Osteoblast (primary cell): ENCODE results near the gene IARS1. TPM values are rescaled to one million over a fixed set of nuclear protein-coding genes. Genes with fewer than 3 reads are reported as not detected.
A peak's percentile ranks its signal among the peaks of the same experiment; 100 is the strongest.

Experiments used
- DNase-seq: peaks from one replicate; pipeline ENCODE4 v3.0.0; 2011; ENCODE audit warnings: low spot score, mixed read lengths; ENCODE audit not compliant: insufficient read length; ENCODE audit errors: missing footprints
- H2AFZ ChIP-seq: 2 replicates; pipeline ENCODE4 v1.6.0; 2011; ENCODE audit warnings: mild to moderate bottlenecking, low read length
- H3K27ac ChIP-seq: 2 replicates; pipeline ENCODE4 v1.5.1; 2011; ENCODE audit warnings: mild to moderate bottlenecking, low read depth, low read length, moderate library complexity
- H3K27me3 ChIP-seq: 2 replicates; pipeline ENCODE4 v1.6.0; 2012; ENCODE audit warnings: mild to moderate bottlenecking, control low read depth, inconsistent platforms, low read length, moderate library complexity; ENCODE audit not compliant: insufficient read depth
- H3K36me3 ChIP-seq: 2 replicates; pipeline ENCODE4 v1.5.1; 2011; ENCODE audit warnings: mild to moderate bottlenecking, low read length, control low read depth, moderate library complexity; ENCODE audit not compliant: insufficient read depth
- H3K4me1 ChIP-seq: 2 replicates; pipeline ENCODE4 v1.5.1; 2011; ENCODE audit warnings: mild to moderate bottlenecking, low read length, control low read depth, moderate library complexity; ENCODE audit not compliant: insufficient read depth
- H3K4me2 ChIP-seq: 2 replicates; pipeline ENCODE4 v1.6.0; 2011; ENCODE audit warnings: mild to moderate bottlenecking, low read length; ENCODE audit not compliant: insufficient read depth
- H3K4me3 ChIP-seq: fragments of 200-600 bp; sonication (generic); 3 replicates; pipeline ENCODE4 v1.5.1; 2012; ENCODE audit warnings: mild to moderate bottlenecking, low read length, inconsistent platforms; ENCODE audit not compliant: insufficient read depth
- H3K79me2 ChIP-seq: 2 replicates; pipeline ENCODE4 v1.6.0; 2012; ENCODE audit warnings: mild to moderate bottlenecking, low read length, control low read depth, inconsistent platforms; ENCODE audit not compliant: insufficient read depth
- H3K9me3 ChIP-seq: 2 replicates; pipeline ENCODE4 v1.5.1; 2011; ENCODE audit warnings: low read depth, low read length, control low read depth
- H4K20me1 ChIP-seq: 2 replicates; pipeline ENCODE4 v1.6.0; 2012; ENCODE audit warnings: mild to moderate bottlenecking, low read length, control low read depth; ENCODE audit not compliant: insufficient read depth
- total RNA-seq: library from RNA; depleted of rRNA; stranded (reverse); fragments of >200 nt; gene quantifications from 2 replicates; pipeline ENCODE4 v1.2.3, GENCODE V29; 2012
- TF ChIP-seq, protein P1 (sequence below): IDR thresholded peaks from 2 replicates; pipeline ENCODE4 v1.5.1; 2011; ENCODE audit warnings: mild to moderate bottlenecking, low read depth, low read length, moderate library complexity; ENCODE audit errors: extremely low read depth

The IARS1 gene
- total RNA-seq, 1 donor = 529 TPM

DNA sequence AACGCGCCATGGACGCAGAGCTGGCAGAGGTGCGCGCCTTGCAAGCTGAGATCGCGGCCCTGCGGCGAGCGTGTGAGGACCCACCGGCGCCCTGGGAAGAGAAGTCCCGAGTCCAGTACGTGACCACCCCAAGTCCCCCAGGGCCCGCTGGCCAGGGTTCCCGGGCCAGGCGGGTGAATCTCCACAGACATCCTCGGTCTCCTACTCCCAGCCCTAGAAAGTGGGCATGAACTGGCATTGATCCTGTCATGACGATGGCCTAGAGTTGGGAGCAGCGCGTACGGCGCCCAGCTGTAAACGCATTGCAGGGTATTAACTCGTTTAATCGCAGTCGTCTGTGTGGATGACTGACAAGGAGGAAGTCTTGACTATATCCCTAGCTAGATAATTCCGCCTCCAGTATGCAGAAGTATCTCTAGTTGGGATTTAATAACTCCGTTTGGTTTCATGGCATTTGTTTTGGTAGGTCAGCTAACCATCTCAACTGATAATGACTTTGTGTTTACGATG is 32.5 kb upstream of the IARS1 start:
- Histone ChIP-seq H3K4me2 (peak overlapping the region; percentile 98), H3K79me2 (peaks cover 20% of the 10 kb centered on the region), H3K4me3 (peak overlapping the region; percentile 95), H2AFZ (peak overlapping the region; percentile 95), H3K27me3 (no peaks in the 10 kb centered on the region), H3K9me3 (no peaks in the 10 kb centered on the region), H3K27ac (peak overlapping the region; percentile 100), H3K4me1 (peaks cover 14% of the 10 kb centered on the region), H4K20me1 (no peaks in the 10 kb centered on the region), H3K36me3 (peaks cover 22% of the 10 kb centered on the region)
- TF ChIP-seq, protein P1, sequence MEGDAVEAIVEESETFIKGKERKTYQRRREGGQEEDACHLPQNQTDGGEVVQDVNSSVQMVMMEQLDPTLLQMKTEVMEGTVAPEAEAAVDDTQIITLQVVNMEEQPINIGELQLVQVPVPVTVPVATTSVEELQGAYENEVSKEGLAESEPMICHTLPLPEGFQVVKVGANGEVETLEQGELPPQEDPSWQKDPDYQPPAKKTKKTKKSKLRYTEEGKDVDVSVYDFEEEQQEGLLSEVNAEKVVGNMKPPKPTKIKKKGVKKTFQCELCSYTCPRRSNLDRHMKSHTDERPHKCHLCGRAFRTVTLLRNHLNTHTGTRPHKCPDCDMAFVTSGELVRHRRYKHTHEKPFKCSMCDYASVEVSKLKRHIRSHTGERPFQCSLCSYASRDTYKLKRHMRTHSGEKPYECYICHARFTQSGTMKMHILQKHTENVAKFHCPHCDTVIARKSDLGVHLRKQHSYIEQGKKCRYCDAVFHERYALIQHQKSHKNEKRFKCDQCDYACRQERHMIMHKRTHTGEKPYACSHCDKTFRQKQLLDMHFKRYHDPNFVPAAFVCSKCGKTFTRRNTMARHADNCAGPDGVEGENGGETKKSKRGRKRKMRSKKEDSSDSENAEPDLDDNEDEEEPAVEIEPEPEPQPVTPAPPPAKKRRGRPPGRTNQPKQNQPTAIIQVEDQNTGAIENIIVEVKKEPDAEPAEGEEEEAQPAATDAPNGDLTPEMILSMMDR = no peak
- DNase-seq = peak; percentile 71

DNA sequence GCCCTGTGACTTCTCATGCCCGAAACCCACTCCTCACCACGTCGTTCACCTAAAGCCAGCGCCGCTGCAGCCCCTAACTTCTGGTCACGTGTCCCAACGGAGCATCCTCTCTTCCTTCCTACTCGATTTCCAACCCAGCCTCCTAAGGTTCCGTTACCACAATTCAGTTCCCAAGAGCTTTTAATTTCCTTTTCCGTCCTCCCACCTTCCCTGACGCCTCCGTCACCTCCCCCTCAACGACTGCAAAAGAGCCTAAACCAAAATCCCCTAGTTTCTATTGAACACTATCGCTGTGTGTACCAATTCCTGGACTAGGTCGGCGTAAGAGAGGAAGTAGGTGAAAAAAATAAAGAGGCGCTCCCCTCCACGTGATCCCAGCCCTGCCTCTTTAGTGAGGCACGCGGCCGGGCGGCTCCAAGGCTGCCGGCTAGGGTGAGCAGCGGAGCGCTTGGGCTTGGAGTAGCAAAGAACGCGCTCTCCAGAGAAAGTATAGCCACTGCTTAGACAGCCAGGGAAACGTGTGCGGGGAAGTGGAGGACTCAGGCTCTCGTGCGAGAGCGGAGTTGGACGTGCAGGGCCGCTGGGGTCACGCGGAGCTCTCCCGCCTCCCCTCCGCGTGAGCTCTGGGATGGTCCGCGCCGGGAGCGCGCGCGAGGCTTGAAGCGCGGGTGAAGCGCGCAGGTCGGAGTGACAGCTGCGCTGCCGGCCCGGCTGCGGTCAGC is 31.9 kb upstream of the IARS1 start, which contains the start of the genes CENPP and NOL8:
CENPP (plus strand) TSS at position 685 of the 722 bp plus-strand sequence.
NOL8 (minus strand) TSS at position 82 of the 722 bp plus-strand sequence. CDS start 1,189 bp downstream, outside the sequence.
- peak; percentile 85 for DNase-seq
- Histone ChIP-seq H3K79me2 (peaks cover 20% of the 10 kb centered on the region), H2AFZ (peak within 1 kb of the TSS; percentile 95), H3K4me3 (peak within 1 kb of the TSS; percentile 95), H3K9me3 (no peaks in the 10 kb centered on the region), H3K27me3 (no peaks in the 10 kb centered on the region), H4K20me1 (no peaks in the 10 kb centered on the region), H3K4me1 (peaks cover 14% of the 10 kb centered on the region), H3K36me3 (peaks cover 25% of the 10 kb centered on the region), H3K27ac (peak within 1 kb of the TSS; percentile 100), H3K4me2 (peak within 1 kb of the TSS; percentile 98)
- TF ChIP-seq, protein P1 = no peak

DNA sequence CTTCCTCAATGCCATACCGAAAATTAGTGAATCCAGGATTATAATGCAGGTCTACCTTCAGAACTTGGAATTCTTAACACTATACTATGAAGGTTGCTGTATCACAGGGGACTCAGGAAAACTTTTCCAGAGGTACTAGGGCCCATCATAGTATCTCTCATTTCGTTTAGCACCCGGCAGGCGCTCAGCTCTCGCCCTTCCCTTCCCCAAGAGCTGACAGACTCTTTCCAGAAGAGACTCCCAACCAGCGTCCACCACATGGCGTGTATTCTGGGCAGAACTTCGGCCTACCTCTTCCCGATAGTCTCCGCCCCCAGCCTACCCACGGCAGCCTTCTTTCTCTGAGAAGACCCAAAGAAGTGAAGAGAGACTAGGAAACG is 31.4 kb upstream of the IARS1 start:
- Histone ChIP-seq H3K36me3 (peaks cover 30% of the 10 kb centered on the region), H3K27me3 (no peaks in the 10 kb centered on the region), H3K4me2 (peak overlapping the region; percentile 98), H3K4me3 (peak overlapping the region; percentile 95), H3K9me3 (no peaks in the 10 kb centered on the region), H2AFZ (peak overlapping the region; percentile 95), H3K79me2 (peaks cover 20% of the 10 kb centered on the region), H3K4me1 (peaks cover 14% of the 10 kb centered on the region), H3K27ac (peak overlapping the region; percentile 100), H4K20me1 (no peaks in the 10 kb centered on the region)
- DNase-seq = peak; percentile 70
- TF ChIP-seq, protein P1 = no peak

DNA sequence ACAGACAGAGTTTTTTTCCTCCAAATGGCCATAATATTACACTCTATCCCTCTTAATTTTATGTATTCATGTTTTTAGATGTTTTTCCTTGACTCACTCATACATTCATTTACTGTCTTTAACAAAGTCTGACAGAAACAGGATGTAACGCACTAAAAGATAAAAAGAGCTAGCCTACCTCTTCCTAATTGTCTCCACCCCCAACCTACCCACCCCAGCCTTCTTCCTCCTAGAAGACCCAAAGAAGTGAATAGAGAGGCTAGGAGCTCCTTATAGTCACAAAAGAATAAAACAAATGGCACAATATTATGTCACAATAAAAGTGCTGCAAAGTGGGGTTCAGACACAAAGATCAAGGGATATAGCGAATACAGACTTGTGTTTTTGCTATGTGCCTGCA is 30.9 kb upstream of the IARS1 start:
- peak overlapping the region; percentile 95 for H2AFZ ChIP-seq

More for the DNA sequence above, 30.9 kb upstream of the IARS1 start:
- Histone ChIP-seq H3K79me2 (peaks cover 20% of the 10 kb centered on the region), H4K20me1 (no peaks in the 10 kb centered on the region), H3K36me3 (peaks cover 35% of the 10 kb centered on the region), H3K4me1 (peaks cover 14% of the 10 kb centered on the region), H3K9me3 (no peaks in the 10 kb centered on the region), H3K4me3 (peak overlapping the region; percentile 95), H3K4me2 (peak overlapping the region; percentile 98), H3K27ac (peak overlapping the region; percentile 100), H3K27me3 (no peaks in the 10 kb centered on the region)
- TF ChIP-seq, protein P1 = no peak
- no peak for DNase-seq
